Activated CD4-positive, alpha-beta T cell treated with anti-CD3 and anti-CD28 coated beads for 48 hours (primary cell): Measurements from ENCODE around the gene GNAZ.
"Not testable (repeated sequence)": the region's sequence is repeated elsewhere in the genome, so short reads cannot be mapped to it uniquely, and the experiment has no call there.

ENCODE experiments used
- DNase-seq: peaks from one replicate; pipeline ENCODE4 v3.0.0-alpha.2; 2020

GNAZ gene

GRCh38 chr22:23070418-23071229 is at the start of gene GNAZ:
Gene GNAZ (plus strand): TSS chr22:23070519. CDS start chr22:23095696, 25,177 bp downstream.
- DNase-seq = peak; percentile 31

- DNase-seq = no peak
These were observed 49.5 kb upstream of the GNAZ start for GRCh38 chr22:23020659-23021293.

- DNase-seq = not testable (repeated sequence)
These were observed 48.5 kb upstream of the GNAZ start for GRCh38 chr22:23021660-23022353.

- DNase-seq = no peak
These were observed 47.0 kb upstream of the GNAZ start for GRCh38 chr22:23023294-23023693.

GRCh38 chr22:23026777-23027176 is 43.5 kb upstream of the GNAZ start:
- DNase-seq = no peak

- not testable (repeated sequence) for DNase-seq
These were observed 42.5 kb upstream of the GNAZ start for GRCh38 chr22:23027849-23028248.

- no peak for DNase-seq
These were observed 40.6 kb upstream of the GNAZ start for GRCh38 chr22:23029521-23030228.

- DNase-seq = no peak
These were observed 38.9 kb upstream of the GNAZ start for GRCh38 chr22:23031381-23031780.

- DNase-seq = no peak
These were observed 38.5 kb upstream of the GNAZ start for GRCh38 chr22:23031786-23032185.

- no peak for DNase-seq
These were observed 37.7 kb upstream of the GNAZ start for GRCh38 chr22:23032658-23033057.

- DNase-seq = no peak
These were observed 37.0 kb upstream of the GNAZ start for GRCh38 chr22:23033116-23033905.

- DNase-seq = no peak
These were observed 35.4 kb upstream of the GNAZ start for GRCh38 chr22:23034621-23035556.

- DNase-seq = peak; percentile 54
These were observed 34.6 kb upstream of the GNAZ start for GRCh38 chr22:23035557-23036277.

GRCh38 chr22:23036684-23037428 is 33.5 kb upstream of the GNAZ start:
- DNase-seq = no peak

- no peak for DNase-seq
These were observed 32.6 kb upstream of the GNAZ start for GRCh38 chr22:23037429-23038333.

- no peak for DNase-seq
These were observed 32.0 kb upstream of the GNAZ start for GRCh38 chr22:23038334-23038642.

- DNase-seq = no peak
These were observed 31.4 kb upstream of the GNAZ start for GRCh38 chr22:23038902-23039301.

GRCh38 chr22:23042179-23042578 is 28.1 kb upstream of the GNAZ start:
- no peak for DNase-seq

GRCh38 chr22:23044570-23044969 is 25.7 kb upstream of the GNAZ start:
- DNase-seq = no peak
